Activated B cell treated with CpG ODN at 0.5 μM for 24 hours (primary cell): ENCODE data around the gene HDC. TPM values are rescaled to one million over a fixed set of nuclear protein-coding genes. Genes with fewer than 3 reads are reported as not detected.

ENCODE experiments used
- ATAC-seq: fragments of 200-7000 bp; cut with Tn5 transposase; one replicate; pipeline ENCODE4 v1.10.0; 2021; ENCODE audit warnings: low read depth, mild to moderate bottlenecking, moderate library complexity
- CTCF ChIA-PET: fragments of 350-600 bp; sonication (Branson Sonifier 250); formaldehyde crosslinking; loops from one replicate; lab custom pipeline; 2021; ENCODE audit warnings: antibody characterized with exemption; lab: Charles Lee
- POLR2A ChIA-PET: fragments of 350-600 bp; sonication (Branson Sonifier 250); formaldehyde crosslinking; loops from one replicate; lab custom pipeline; 2021; ENCODE audit warnings: antibody characterized with exemption; lab: Charles Lee
- DNase-seq: peaks from one replicate; pipeline ENCODE4 v3.0.0; 2022
- H3K27ac Mint-ChIP-seq: one replicate; pipeline ENCODE4 v1.8.0; 2020; ENCODE audit warnings: mixed read lengths
- H3K27me3 Mint-ChIP-seq: one replicate; pipeline ENCODE4 v1.8.0; 2021; ENCODE audit warnings: mixed read lengths
- H3K36me3 Mint-ChIP-seq: one replicate; pipeline ENCODE4 v1.8.0; 2021; ENCODE audit warnings: low read depth, mixed read lengths
- H3K4me1 Mint-ChIP-seq: one replicate; pipeline ENCODE4 v1.8.0; 2021; ENCODE audit warnings: mixed read lengths
- H3K4me3 Mint-ChIP-seq: one replicate; pipeline ENCODE4 v1.8.0; 2020; ENCODE audit warnings: mild to moderate bottlenecking, mixed read lengths
- H3K9me3 Mint-ChIP-seq: one replicate; pipeline ENCODE4 v1.8.0; 2020; ENCODE audit warnings: mixed read lengths
- CTCF ChIP-seq: fragments of 200-600 bp; IDR thresholded peaks from one replicate; pipeline ENCODE4 v1.8.0; 2022; ENCODE audit warnings: antibody characterized with exemption, mild to moderate bottlenecking
- intact Hi-C: fragments of 100-400 bp; cut with micrococcal nuclease; formaldehyde crosslinking; loops from one replicate; pipeline ENCODE4 v1.15.1; 2024
- total RNA-seq: library from RNA; stranded (reverse); gene quantifications from 2 replicates; pipeline ENCODE4 v1.2.3, GENCODE V29; 2022

The HDC gene
- total RNA-seq, 1 donor from 2014 or later: not detected

GRCh38 chr15:50267577-50267976, 2.1 kb upstream of the HDC start:
- H3K27ac Mint-ChIP-seq: no peak overlapping the region
- H3K36me3 Mint-ChIP-seq: no peaks in the 10 kb centered on the region
- ChIA-PET CTCF (no interaction called here), POLR2A (no interaction called here)
- DNase-seq: no peak
- intact Hi-C loops: no loop called here
- H3K4me1 Mint-ChIP-seq: peaks cover 3% of the 10 kb centered on the region
- H3K4me3 Mint-ChIP-seq: no peak overlapping the region
- TF ChIP-seq CTCF: no peak
- H3K9me3 Mint-ChIP-seq: no peaks in the 10 kb centered on the region
- peaks cover 6% of the 10 kb centered on the region for H3K27me3 Mint-ChIP-seq
- no peak for ATAC-seq

GRCh38 chr15:50262533-50262932, 3.0 kb downstream of the HDC start:
- peaks cover 8% of the 10 kb centered on the region for H3K4me1 Mint-ChIP-seq
- no peak overlapping the region for H3K4me3 Mint-ChIP-seq
- no peaks in the 10 kb centered on the region for H3K36me3 Mint-ChIP-seq

GRCh38 chr15:50261981-50262380, 3.5 kb downstream of the HDC start:
- no peak for TF ChIP-seq CTCF
- no peak overlapping the region for H3K4me3 Mint-ChIP-seq
- intact Hi-C loops: no loop called here
- ChIA-PET POLR2A (no interaction called here), CTCF (no interaction called here)
- H3K27ac Mint-ChIP-seq: no peak overlapping the region
- no peaks in the 10 kb centered on the region for H3K36me3 Mint-ChIP-seq
- no peaks in the 10 kb centered on the region for H3K9me3 Mint-ChIP-seq
- ATAC-seq (no peak), DNase-seq (no peak)
- peaks cover 8% of the 10 kb centered on the region for H3K4me1 Mint-ChIP-seq
- peaks cover under 1% of the 10 kb centered on the region for H3K27me3 Mint-ChIP-seq

More at GRCh38 chr15:50262533-50262932, 3.0 kb downstream of the HDC start:
- no peak for TF ChIP-seq CTCF
- ChIA-PET CTCF (no interaction called here), POLR2A (no interaction called here)
- no peaks in the 10 kb centered on the region for H3K9me3 Mint-ChIP-seq
- H3K27ac Mint-ChIP-seq: no peak overlapping the region
- ATAC-seq (no peak), DNase-seq (no peak)
- peaks cover 3% of the 10 kb centered on the region for H3K27me3 Mint-ChIP-seq
- intact Hi-C loops: no loop called here

GRCh38 chr15:50260969-50261496, 4.5 kb downstream of the HDC start:
- Mint-ChIP-seq H3K4me1 (peaks cover 8% of the 10 kb centered on the region), H3K27ac (no peak overlapping the region), H3K9me3 (no peaks in the 10 kb centered on the region), H3K4me3 (no peak overlapping the region), H3K36me3 (no peaks in the 10 kb centered on the region), H3K27me3 (no peaks in the 10 kb centered on the region)
- ChIA-PET CTCF (no interaction called here), POLR2A (no interaction called here)
- TF ChIP-seq CTCF: no peak
- intact Hi-C loops: no loop called here
- no peak for ATAC-seq
- no peak for DNase-seq

- H3K4me1 Mint-ChIP-seq: peaks cover 8% of the 10 kb centered on the region
- TF ChIP-seq CTCF: no peak
- H3K9me3 Mint-ChIP-seq: no peaks in the 10 kb centered on the region
- no peak for DNase-seq
- no peak for ATAC-seq
- ChIA-PET POLR2A (no interaction called here), CTCF (no interaction called here)
- H3K27me3 Mint-ChIP-seq: no peaks in the 10 kb centered on the region
- intact Hi-C loops: no loop called here
- H3K4me3 Mint-ChIP-seq: no peak overlapping the region
- H3K27ac Mint-ChIP-seq: no peak overlapping the region
- H3K36me3 Mint-ChIP-seq: no peaks in the 10 kb centered on the region
These were observed 6.2 kb downstream of the HDC start for GRCh38 chr15:50259276-50259675.
